Panc1 (cell line): ENCODE measurements around the gene RABL3.

Experiments
- SIN3A ChIP-seq: IDR thresholded peaks from 2 replicates; pipeline ENCODE4 v1.6.1; 2012; ENCODE audit warnings: low read depth, mild to moderate bottlenecking, low read length, moderate library complexity, borderline replicate concordance; ENCODE audit not compliant: insufficient read depth
- TCF7L2 ChIP-seq: IDR thresholded peaks from 2 replicates; pipeline ENCODE4 v1.6.1; 2011; ENCODE audit warnings: mild to moderate bottlenecking, low read depth, low read length, inconsistent platforms
- TF ChIP-seq, protein P1 (sequence below): fragments of 450-650 bp; IDR thresholded peaks from 2 replicates; pipeline ENCODE4 v1.5.1; 2017; ENCODE audit warnings: mild to moderate bottlenecking
- TF ChIP-seq, protein P2 (sequence below), 2 experiments: IDR thresholded peaks; 2 replicates each; pipeline ENCODE4 v1.6.1; 2011 to 2012; ENCODE audit warnings: low read depth in 2 of 2, control low read depth in 1 of 2, low read length in 1 of 2, mild to moderate bottlenecking in 1 of 2, moderate library complexity in 1 of 2; ENCODE audit not compliant: insufficient read depth in 1 of 2

DNA sequence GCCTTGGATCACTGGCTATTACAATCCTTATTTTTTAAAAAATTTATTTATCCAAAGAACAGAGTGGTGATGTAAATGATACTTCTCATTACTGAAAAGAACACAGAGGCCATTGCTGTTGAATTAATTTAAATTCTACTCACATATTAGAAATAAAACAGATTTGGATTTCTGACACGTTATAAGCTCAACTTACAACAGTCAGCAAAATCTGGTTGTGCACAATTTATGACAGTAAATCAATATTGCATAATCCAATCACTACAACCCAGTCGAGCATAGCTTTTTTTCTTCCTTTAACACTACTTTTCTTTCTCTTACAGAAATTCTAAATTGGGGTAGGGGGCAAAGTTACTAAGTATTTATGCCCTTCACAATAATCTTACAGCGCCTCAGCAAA is 43.0 kb downstream of the RABL3 start:
- TF ChIP-seq, protein P1, sequence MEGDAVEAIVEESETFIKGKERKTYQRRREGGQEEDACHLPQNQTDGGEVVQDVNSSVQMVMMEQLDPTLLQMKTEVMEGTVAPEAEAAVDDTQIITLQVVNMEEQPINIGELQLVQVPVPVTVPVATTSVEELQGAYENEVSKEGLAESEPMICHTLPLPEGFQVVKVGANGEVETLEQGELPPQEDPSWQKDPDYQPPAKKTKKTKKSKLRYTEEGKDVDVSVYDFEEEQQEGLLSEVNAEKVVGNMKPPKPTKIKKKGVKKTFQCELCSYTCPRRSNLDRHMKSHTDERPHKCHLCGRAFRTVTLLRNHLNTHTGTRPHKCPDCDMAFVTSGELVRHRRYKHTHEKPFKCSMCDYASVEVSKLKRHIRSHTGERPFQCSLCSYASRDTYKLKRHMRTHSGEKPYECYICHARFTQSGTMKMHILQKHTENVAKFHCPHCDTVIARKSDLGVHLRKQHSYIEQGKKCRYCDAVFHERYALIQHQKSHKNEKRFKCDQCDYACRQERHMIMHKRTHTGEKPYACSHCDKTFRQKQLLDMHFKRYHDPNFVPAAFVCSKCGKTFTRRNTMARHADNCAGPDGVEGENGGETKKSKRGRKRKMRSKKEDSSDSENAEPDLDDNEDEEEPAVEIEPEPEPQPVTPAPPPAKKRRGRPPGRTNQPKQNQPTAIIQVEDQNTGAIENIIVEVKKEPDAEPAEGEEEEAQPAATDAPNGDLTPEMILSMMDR, result no peak
- no peak for TF ChIP-seq SIN3A
- no peak for TF ChIP-seq TCF7L2
- TF ChIP-seq, protein P2, sequence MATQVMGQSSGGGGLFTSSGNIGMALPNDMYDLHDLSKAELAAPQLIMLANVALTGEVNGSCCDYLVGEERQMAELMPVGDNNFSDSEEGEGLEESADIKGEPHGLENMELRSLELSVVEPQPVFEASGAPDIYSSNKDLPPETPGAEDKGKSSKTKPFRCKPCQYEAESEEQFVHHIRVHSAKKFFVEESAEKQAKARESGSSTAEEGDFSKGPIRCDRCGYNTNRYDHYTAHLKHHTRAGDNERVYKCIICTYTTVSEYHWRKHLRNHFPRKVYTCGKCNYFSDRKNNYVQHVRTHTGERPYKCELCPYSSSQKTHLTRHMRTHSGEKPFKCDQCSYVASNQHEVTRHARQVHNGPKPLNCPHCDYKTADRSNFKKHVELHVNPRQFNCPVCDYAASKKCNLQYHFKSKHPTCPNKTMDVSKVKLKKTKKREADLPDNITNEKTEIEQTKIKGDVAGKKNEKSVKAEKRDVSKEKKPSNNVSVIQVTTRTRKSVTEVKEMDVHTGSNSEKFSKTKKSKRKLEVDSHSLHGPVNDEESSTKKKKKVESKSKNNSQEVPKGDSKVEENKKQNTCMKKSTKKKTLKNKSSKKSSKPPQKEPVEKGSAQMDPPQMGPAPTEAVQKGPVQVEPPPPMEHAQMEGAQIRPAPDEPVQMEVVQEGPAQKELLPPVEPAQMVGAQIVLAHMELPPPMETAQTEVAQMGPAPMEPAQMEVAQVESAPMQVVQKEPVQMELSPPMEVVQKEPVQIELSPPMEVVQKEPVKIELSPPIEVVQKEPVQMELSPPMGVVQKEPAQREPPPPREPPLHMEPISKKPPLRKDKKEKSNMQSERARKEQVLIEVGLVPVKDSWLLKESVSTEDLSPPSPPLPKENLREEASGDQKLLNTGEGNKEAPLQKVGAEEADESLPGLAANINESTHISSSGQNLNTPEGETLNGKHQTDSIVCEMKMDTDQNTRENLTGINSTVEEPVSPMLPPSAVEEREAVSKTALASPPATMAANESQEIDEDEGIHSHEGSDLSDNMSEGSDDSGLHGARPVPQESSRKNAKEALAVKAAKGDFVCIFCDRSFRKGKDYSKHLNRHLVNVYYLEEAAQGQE (IDR thresholded peaks at IDR 0.05; ENCODE audit: insufficient read depth in 1 of 2, low read depth in 2 of 2, low read length in 1 of 2), result no peak
